HepG2 (cell line): ENCODE data around the gene NRL. TPM values are rescaled to one million over a fixed set of nuclear protein-coding genes. Genes with fewer than 3 reads are reported as not detected.

Experiments
- ARHGAP35 ChIP-seq: sonication (generic); formaldehyde crosslinking; IDR thresholded peaks from 2 replicates; pipeline ENCODE4 v1.9.0; 2022; ENCODE audit warnings: mild to moderate bottlenecking, inconsistent platforms, moderate library complexity, missing genetic modification reagents, borderline replicate concordance
- BRD4 ChIP-seq: sonication (generic); formaldehyde crosslinking; IDR thresholded peaks from 2 replicates; pipeline ENCODE4 v1.4.0; 2020; ENCODE audit warnings: missing genetic modification reagents
- DMTF1 ChIP-seq: sonication (generic); formaldehyde crosslinking; IDR thresholded peaks from 2 replicates; pipeline ENCODE4 v1.4.0; 2020; ENCODE audit warnings: mild to moderate bottlenecking, missing genetic modification reagents
- HMGA1 ChIP-seq: sonication (generic); formaldehyde crosslinking; conservative IDR thresholded peaks from 2 replicates; pipeline ENCODE4 v1.4.0; 2020; ENCODE audit warnings: missing genetic modification reagents
- MAZ ChIP-seq, 2 experiments: sonication (generic) in 1 of 2; formaldehyde crosslinking in 1 of 2; IDR thresholded peaks; 2 replicates each; pipeline versions ENCODE4 v1.5.0 to v1.6.1; 2012 to 2020; ENCODE audit warnings: low read depth in 2 of 2, mild to moderate bottlenecking in 2 of 2, borderline replicate concordance in 1 of 2, improper control_type of control experiment in 1 of 2, low read length in 1 of 2, missing genetic modification reagents in 1 of 2, moderate library complexity in 1 of 2
- MED1 ChIP-seq: sonication (generic); formaldehyde crosslinking; IDR thresholded peaks from 2 replicates; pipeline ENCODE4 v1.4.0; 2020; ENCODE audit warnings: missing genetic modification reagents
- SYNCRIP ChIP-seq: fragments of 200-400 bp; formaldehyde crosslinking; IDR thresholded peaks from 2 replicates; pipeline ENCODE4 v1.6.1; 2018; ENCODE audit warnings: mild to moderate bottlenecking, low read depth, low read length; ENCODE audit not compliant: insufficient read depth
- ZBTB10 ChIP-seq: sonication (generic); formaldehyde crosslinking; IDR thresholded peaks from 2 replicates; pipeline ENCODE4 v1.4.0; 2020; ENCODE audit warnings: missing genetic modification reagents, borderline replicate concordance
- ZFP62 ChIP-seq: sonication (generic); formaldehyde crosslinking; IDR thresholded peaks from 2 replicates; pipeline ENCODE4 v1.4.0; 2020; ENCODE audit warnings: missing genetic modification reagents
- ZNF646 ChIP-seq: sonication (generic); formaldehyde crosslinking; IDR thresholded peaks from 2 replicates; pipeline ENCODE4 v1.9.0; 2021; ENCODE audit warnings: mild to moderate bottlenecking, missing genetic modification reagents
- ZNF800 ChIP-seq: sonication (generic); formaldehyde crosslinking; IDR thresholded peaks from 2 replicates; pipeline ENCODE4 v1.4.0; 2020; ENCODE audit warnings: missing genetic modification reagents
- ZNF83 ChIP-seq: sonication (generic); formaldehyde crosslinking; IDR thresholded peaks from 2 replicates; pipeline ENCODE4 v1.4.0; 2020; ENCODE audit warnings: missing genetic modification reagents, mild to moderate bottlenecking, borderline replicate concordance
- ZSCAN25 ChIP-seq: sonication (generic); formaldehyde crosslinking; IDR thresholded peaks from 2 replicates; pipeline ENCODE4 v1.8.0; 2022; ENCODE audit warnings: mild to moderate bottlenecking, missing genetic modification reagents
- polyA plus RNA-seq, 8 experiments: library from polyadenylated mRNA; depleted of rRNA in 3 of 8; stranded (reverse) in 7 of 8; unstranded in 1 of 8; fragments of >200 nt; fragmentation: Illumina TruSeq in 4 of 8; extraction: Trizol in 4 of 8; gene quantifications; 2 replicates each; pipeline versions ENCODE4 v1.2.1 to v1.2.3, GENCODE V29; 2011 to 2016; ENCODE audit warnings: low read depth in 4 of 8, missing spikeins in 1 of 8, mixed read lengths in 1 of 8; ENCODE audit not compliant: insufficient read depth in 1 of 8
- total RNA-seq, 5 experiments: library from RNA; depleted of rRNA; stranded (reverse); fragments of >200 nt; fragmentation: Illumina TruSeq; extraction: Trizol; gene quantifications; 2 replicates each; pipeline ENCODE4 v1.2.3, GENCODE V29; 2016; ENCODE audit warnings: low read depth in 1 of 5

Gene NRL
- total and polyA plus RNA-seq, 2 of the 13 experiments (the other 11 are each of a cell fraction or from before 2014, with no cell fraction given): 2.5 to 4.7 TPM

GRCh38 chr14:24146978-24147760 is 32.4 kb upstream of the NRL start, which contains the start of gene RNF31 (continued):
- TF ChIP-seq ZNF83 (CRISPR knock-in tag): peak; percentile 84; the same call in 1 of the 2 replicates
- peak; percentile 72 for TF ChIP-seq MAZ (IDR thresholded peaks at IDR 0.05; ENCODE audit: borderline replicate concordance, low read depth, low read length)
- peak; percentile 63 for TF ChIP-seq MAZ (CRISPR knock-in tag; IDR thresholded peaks at IDR 0.05; ENCODE audit: low read depth)
- 0 out of 2 replicates have a peak, but pooled peaks have one; percentile 2 for TF ChIP-seq ZSCAN25 (CRISPR knock-in tag)
- peak; percentile 48; the same call in 1 of the 2 replicates for TF ChIP-seq ZBTB10
- peak; percentile 94 for TF ChIP-seq ARHGAP35
- TF ChIP-seq HMGA1: no peak
- no peak; the same call in 1 of the 2 replicates for TF ChIP-seq MED1
- TF ChIP-seq DMTF1 (CRISPR knock-in tag): no peak
- TF ChIP-seq ZNF800: no peak; the same call in 1 of the 2 replicates
- TF ChIP-seq BRD4 (CRISPR knock-in tag): peak; percentile 94; the same call in 1 of the 2 replicates
- no peak for TF ChIP-seq SYNCRIP
- no peak for TF ChIP-seq ZNF646 (CRISPR knock-in tag)
- TF ChIP-seq ZFP62: 0 out of 2 replicates have a peak, but pooled peaks have one; percentile 67
